HCT116 (cell line): ENCODE data around the gene SDCBP2. TPM values are rescaled to one million over a fixed set of nuclear protein-coding genes. Genes with fewer than 3 reads are reported as not detected.

Source experiments
- ATAC-seq: fragments of 200-7000 bp; cut with Tn5 transposase; 2 replicates; pipeline ENCODE4 v1.9.1; 2020; ENCODE audit warnings: mild to moderate bottlenecking, moderate library complexity
- BruUV-seq: library from RNA; stranded (reverse); fragments of 400-500 nt; replicated peaks from 2 replicates; lab custom pipeline; 2021; lab: Mats Ljungman, UMichigan
- CTCF ChIA-PET: fragments of 300-600 bp; sonication (Branson Sonifier 250); formaldehyde crosslinking; loops from one replicate; lab custom pipeline; 2021; ENCODE audit warnings: antibody characterized with exemption; lab: Charles Lee
- POLR2A ChIA-PET: fragments of 300-600, 350-600 bp; sonication (Branson Sonifier 250); formaldehyde crosslinking; loops from one replicate; lab custom pipeline; 2021; ENCODE audit warnings: antibody characterized with exemption; lab: Charles Lee
- RAD21 ChIA-PET, 2 experiments: fragments of 300-600 bp; sonication (Branson Sonifier 250); formaldehyde crosslinking; loops; one replicate each; lab custom pipeline; 2023; ENCODE audit warnings: low total read pairs in 2 of 2; ENCODE audit not compliant: uncharacterized antibody in 2 of 2, unreplicated experiment in 2 of 2, low non-redundant PET in 1 of 2; lab: Charles Lee
- DNase-seq: peaks from one replicate; pipeline ENCODE4 v3.0.0-alpha.2; 2010; ENCODE audit warnings: low read depth, low spot score
- H2AFZ ChIP-seq: fragments of 200-600 bp; shearing (Covaris generic), sonication (generic); 2 replicates; pipeline ENCODE4 v1.6.1; 2017; ENCODE audit warnings: low read depth, mixed run types, mixed read lengths, antibody characterized with exemption, low read length; ENCODE audit not compliant: poor library complexity, severe bottlenecking
- H3K27ac ChIP-seq: 2 replicates; pipeline ENCODE4 v1.5.1; 2012; ENCODE audit warnings: low read depth, low read length
- H3K27me3 ChIP-seq: fragments of 200-600 bp; sonication (generic); 2 replicates; pipeline ENCODE4 v1.6.1; 2016; ENCODE audit warnings: mixed run types, low read length, mixed read lengths; ENCODE audit not compliant: insufficient read depth
- H3K36me3 ChIP-seq, 2 experiments: fragments of 200-500 bp in 1 of 2; fragments of 200-600 bp in 1 of 2; sonication (Bioruptor generic) in 1 of 2; sonication (generic) in 1 of 2; 2 replicates each; pipeline versions ENCODE4 v1.5.1 to v1.6.1; 2014 to 2016; ENCODE audit warnings: low read length in 2 of 2, inconsistent platforms in 1 of 2, mixed read lengths in 1 of 2, mixed run types in 1 of 2; ENCODE audit not compliant: insufficient read depth in 2 of 2, control insufficient read depth in 1 of 2
- H3K4me1 ChIP-seq, 2 experiments: fragments of 200-600 bp in 1 of 2; sonication (generic) in 1 of 2; 2 replicates each; pipeline versions ENCODE4 v1.5.1 to v1.6.1; 2012 to 2017; ENCODE audit warnings: low read length in 2 of 2, inconsistent platforms in 1 of 2, mild to moderate bottlenecking in 1 of 2, mixed read lengths in 1 of 2, mixed run types in 1 of 2, moderate library complexity in 1 of 2; ENCODE audit not compliant: insufficient read depth in 2 of 2, control insufficient read depth in 1 of 2
- H3K4me2 ChIP-seq: fragments of 200-600 bp; sonication (generic); 2 replicates; pipeline ENCODE4 v1.6.1; 2017; ENCODE audit warnings: mixed run types, low read length, mixed read lengths
- H3K4me3 ChIP-seq, 2 experiments: fragments of 200-600 bp in 1 of 2; sonication (generic) in 1 of 2; replicated peaks in 1 of 2; 2 replicates each; pipeline ENCODE4 v1.5.1; 2011 to 2016; ENCODE audit warnings: low read length in 2 of 2, control low read depth in 1 of 2, low read depth in 1 of 2, mild to moderate bottlenecking in 1 of 2, mixed read lengths in 1 of 2, mixed run types in 1 of 2
- H3K79me2 ChIP-seq: fragments of 200-600 bp; sonication (generic); 2 replicates; pipeline ENCODE4 v1.6.1; 2017; ENCODE audit warnings: mild to moderate bottlenecking, mixed run types, low read length, moderate library complexity, mixed read lengths; ENCODE audit not compliant: insufficient read depth
- H3K9ac ChIP-seq: fragments of 200-600 bp; sonication (generic); 2 replicates; pipeline ENCODE4 v1.6.1; 2016; ENCODE audit warnings: low read length, mixed read lengths
- H3K9me2 ChIP-seq: fragments of 200-600 bp; sonication (generic), shearing (Covaris generic); 2 replicates; pipeline ENCODE4 v1.6.1; 2017; ENCODE audit warnings: mixed run types, mild to moderate bottlenecking, moderate library complexity; ENCODE audit not compliant: insufficient read depth
- H3K9me3 ChIP-seq, 2 experiments: fragments of 200-500 bp in 1 of 2; fragments of 200-600 bp in 1 of 2; sonication (Bioruptor generic) in 1 of 2; sonication (generic) in 1 of 2; 2 replicates each; pipeline ENCODE4 v1.6.1; 2014 to 2017; ENCODE audit warnings: low read length in 2 of 2, mixed read lengths in 2 of 2, inconsistent platforms in 1 of 2, low read depth in 1 of 2, mild to moderate bottlenecking in 1 of 2, mixed run types in 1 of 2, moderate library complexity in 1 of 2; ENCODE audit not compliant: control insufficient read depth in 1 of 2, insufficient read depth in 1 of 2
- H4K20me1 ChIP-seq: fragments of 200-600 bp; sonication (generic), shearing (Covaris generic); 2 replicates; pipeline ENCODE4 v1.6.1; 2017; ENCODE audit warnings: mixed run types, mild to moderate bottlenecking, moderate library complexity; ENCODE audit not compliant: insufficient read depth
- CEBPB ChIP-seq: IDR thresholded peaks from 2 replicates; pipeline ENCODE4 v1.6.1; 2012; ENCODE audit warnings: low read depth
- EZH2phosphoT487 ChIP-seq: fragments of 200-600 bp; IDR thresholded peaks from 2 replicates; pipeline ENCODE4 v1.6.1; 2018; ENCODE audit warnings: antibody characterized with exemption, borderline replicate concordance
- FOSL1 ChIP-seq: IDR thresholded peaks from 2 replicates; pipeline ENCODE4 v1.6.1; 2012; ENCODE audit warnings: low read depth
- JUND ChIP-seq: IDR thresholded peaks from 2 replicates; pipeline ENCODE4 v1.6.1; 2012
- POLR2AphosphoS5 ChIP-seq: IDR thresholded peaks from 2 replicates; pipeline ENCODE4 v1.6.1; 2011; ENCODE audit warnings: mild to moderate bottlenecking, low read depth, low read length, moderate library complexity
- ZFX ChIP-seq: fragments of 450-650 bp; IDR thresholded peaks from 2 replicates; pipeline ENCODE4 v1.6.1; 2017
- ZNF274 ChIP-seq: fragments of 200-500 bp; sonication (Bioruptor generic); IDR thresholded peaks from 2 replicates; pipeline ENCODE4 v1.6.1; 2014; ENCODE audit warnings: mild to moderate bottlenecking, low read depth, low read length, inconsistent platforms
- intact Hi-C: fragments of 100-400 bp; cut with micrococcal nuclease; formaldehyde crosslinking; loops from 2 replicates; pipeline ENCODE4 v1.10.0; 2022
- total RNA-seq: library from RNA; stranded (reverse); gene quantifications from one replicate; pipeline ENCODE4 v1.2.1, GENCODE V29; 2021; ENCODE audit not compliant: unreplicated experiment
- TF ChIP-seq, protein P1 (sequence below): IDR thresholded peaks from 2 replicates; pipeline ENCODE4 v1.6.1; 2012; ENCODE audit warnings: low read depth
- TF ChIP-seq, protein P2 (sequence below): IDR thresholded peaks from 2 replicates; pipeline ENCODE4 v1.6.1; 2012
- TF ChIP-seq, protein P3 (sequence below), 3 experiments: fragments of 200-600 bp in 1 of 3; sonication (generic) in 1 of 3; IDR thresholded peaks in 2 of 3; conservative IDR thresholded peaks in 1 of 3; 2 replicates each; pipeline ENCODE4 v1.5.1; 2012 to 2017; ENCODE audit warnings: low read depth in 2 of 3, low read length in 2 of 3, antibody characterized with exemption in 1 of 3, borderline replicate concordance in 1 of 3, control low read depth in 1 of 3, mild to moderate bottlenecking in 1 of 3, mixed read lengths in 1 of 3, mixed run types in 1 of 3, moderate library complexity in 1 of 3; ENCODE audit not compliant: insufficient read depth in 1 of 3
- TF ChIP-seq, protein P4 (sequence below): IDR thresholded peaks from 2 replicates; pipeline ENCODE4 v1.6.1; 2012
- TF ChIP-seq, protein P5 (sequence below): IDR thresholded peaks from 2 replicates; pipeline ENCODE4 v1.6.1; 2011; ENCODE audit warnings: mild to moderate bottlenecking, low read length, moderate library complexity; ENCODE audit not compliant: insufficient replicate concordance; ENCODE audit errors: extremely low read depth

Gene SDCBP2
- total RNA-seq, 1 experiment from 2014 or later: 3.4 TPM

DNA sequence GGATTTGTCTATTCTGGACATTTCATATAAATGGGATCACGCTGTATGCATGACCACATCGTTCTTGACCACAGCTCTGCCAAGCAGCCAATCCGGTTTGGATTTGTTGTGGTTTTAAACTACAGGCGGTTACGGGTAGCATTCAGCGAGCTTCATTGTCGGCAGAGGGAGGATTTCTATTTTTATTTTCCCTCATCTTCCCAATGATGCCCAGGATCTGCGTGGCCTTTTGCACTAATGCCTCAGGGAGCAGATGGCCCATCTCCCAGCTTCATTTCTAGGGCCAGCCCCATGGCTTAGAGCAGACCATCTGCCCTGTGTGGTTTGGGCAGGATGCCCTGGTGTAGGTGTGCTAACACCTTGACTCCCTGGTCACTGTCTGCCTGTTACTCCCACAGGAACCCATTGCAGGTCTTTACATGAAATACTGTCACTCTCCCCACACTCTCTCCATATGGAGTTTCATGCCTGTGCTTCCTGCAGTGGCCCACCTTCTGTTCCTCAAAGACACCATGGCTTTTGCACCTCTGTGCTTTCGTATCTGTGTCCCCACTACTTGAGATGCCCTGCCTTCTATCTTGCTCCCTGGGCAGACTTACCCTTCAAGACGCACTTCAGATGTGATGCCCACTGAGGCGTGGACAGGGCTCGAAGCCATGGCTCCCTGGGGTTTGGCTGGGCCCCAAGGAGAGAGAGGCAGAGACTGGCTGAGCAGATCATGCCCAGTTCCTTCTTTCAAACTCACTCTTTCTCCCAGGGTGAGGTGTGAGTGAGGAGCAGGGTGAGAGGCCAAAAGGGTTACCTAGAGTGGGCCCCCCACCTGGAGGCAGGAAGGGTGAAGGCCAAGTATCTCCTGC is 26.0 kb downstream of the SDCBP2 start:
- DNase-seq: no peak

More for the DNA sequence above, 26.0 kb downstream of the SDCBP2 start:
- BruUV-seq: no TSS peak
- ChIA-PET RAD21 (no interaction called here), CTCF (interaction anchor here (1.0 kb wide), 1 partner anchor 10 kb away, joined by 3 read pairs; no protein-coding TSS in a partner anchor), POLR2A (no interaction called here)
- no peaks in the 10 kb centered on the region for H3K9me3 ChIP-seq
- no peak overlapping the region for H3K27ac ChIP-seq
- no peaks in the 10 kb centered on the region; the same call in 1 of the 2 replicates for H4K20me1 ChIP-seq
- ATAC-seq: no peak
- no peak overlapping the region for H2AFZ ChIP-seq
- H3K79me2 ChIP-seq: no peaks in the 10 kb centered on the region
- no peaks in the 10 kb centered on the region for H3K36me3 ChIP-seq
- peaks cover 8 to 11% of the 10 kb centered on the region in 2 experiments for H3K4me1 ChIP-seq
- no peak overlapping the region for H3K4me2 ChIP-seq
- no peak overlapping the region for H3K4me3 ChIP-seq
- no peaks in the 10 kb centered on the region for H3K9me2 ChIP-seq
- H3K9ac ChIP-seq: no peak overlapping the region
- TF ChIP-seq JUND (no peak), ZNF274 (no peak), ZFX (no peak), CEBPB (no peak), FOSL1 (no peak), POLR2AphosphoS5 (no peak), EZH2phosphoT487 (no peak)
- TF ChIP-seq, protein P1, sequence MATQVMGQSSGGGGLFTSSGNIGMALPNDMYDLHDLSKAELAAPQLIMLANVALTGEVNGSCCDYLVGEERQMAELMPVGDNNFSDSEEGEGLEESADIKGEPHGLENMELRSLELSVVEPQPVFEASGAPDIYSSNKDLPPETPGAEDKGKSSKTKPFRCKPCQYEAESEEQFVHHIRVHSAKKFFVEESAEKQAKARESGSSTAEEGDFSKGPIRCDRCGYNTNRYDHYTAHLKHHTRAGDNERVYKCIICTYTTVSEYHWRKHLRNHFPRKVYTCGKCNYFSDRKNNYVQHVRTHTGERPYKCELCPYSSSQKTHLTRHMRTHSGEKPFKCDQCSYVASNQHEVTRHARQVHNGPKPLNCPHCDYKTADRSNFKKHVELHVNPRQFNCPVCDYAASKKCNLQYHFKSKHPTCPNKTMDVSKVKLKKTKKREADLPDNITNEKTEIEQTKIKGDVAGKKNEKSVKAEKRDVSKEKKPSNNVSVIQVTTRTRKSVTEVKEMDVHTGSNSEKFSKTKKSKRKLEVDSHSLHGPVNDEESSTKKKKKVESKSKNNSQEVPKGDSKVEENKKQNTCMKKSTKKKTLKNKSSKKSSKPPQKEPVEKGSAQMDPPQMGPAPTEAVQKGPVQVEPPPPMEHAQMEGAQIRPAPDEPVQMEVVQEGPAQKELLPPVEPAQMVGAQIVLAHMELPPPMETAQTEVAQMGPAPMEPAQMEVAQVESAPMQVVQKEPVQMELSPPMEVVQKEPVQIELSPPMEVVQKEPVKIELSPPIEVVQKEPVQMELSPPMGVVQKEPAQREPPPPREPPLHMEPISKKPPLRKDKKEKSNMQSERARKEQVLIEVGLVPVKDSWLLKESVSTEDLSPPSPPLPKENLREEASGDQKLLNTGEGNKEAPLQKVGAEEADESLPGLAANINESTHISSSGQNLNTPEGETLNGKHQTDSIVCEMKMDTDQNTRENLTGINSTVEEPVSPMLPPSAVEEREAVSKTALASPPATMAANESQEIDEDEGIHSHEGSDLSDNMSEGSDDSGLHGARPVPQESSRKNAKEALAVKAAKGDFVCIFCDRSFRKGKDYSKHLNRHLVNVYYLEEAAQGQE: no peak
- TF ChIP-seq, protein P2, sequence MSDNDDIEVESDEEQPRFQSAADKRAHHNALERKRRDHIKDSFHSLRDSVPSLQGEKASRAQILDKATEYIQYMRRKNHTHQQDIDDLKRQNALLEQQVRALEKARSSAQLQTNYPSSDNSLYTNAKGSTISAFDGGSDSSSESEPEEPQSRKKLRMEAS: no peak
- TF ChIP-seq, protein P3, sequence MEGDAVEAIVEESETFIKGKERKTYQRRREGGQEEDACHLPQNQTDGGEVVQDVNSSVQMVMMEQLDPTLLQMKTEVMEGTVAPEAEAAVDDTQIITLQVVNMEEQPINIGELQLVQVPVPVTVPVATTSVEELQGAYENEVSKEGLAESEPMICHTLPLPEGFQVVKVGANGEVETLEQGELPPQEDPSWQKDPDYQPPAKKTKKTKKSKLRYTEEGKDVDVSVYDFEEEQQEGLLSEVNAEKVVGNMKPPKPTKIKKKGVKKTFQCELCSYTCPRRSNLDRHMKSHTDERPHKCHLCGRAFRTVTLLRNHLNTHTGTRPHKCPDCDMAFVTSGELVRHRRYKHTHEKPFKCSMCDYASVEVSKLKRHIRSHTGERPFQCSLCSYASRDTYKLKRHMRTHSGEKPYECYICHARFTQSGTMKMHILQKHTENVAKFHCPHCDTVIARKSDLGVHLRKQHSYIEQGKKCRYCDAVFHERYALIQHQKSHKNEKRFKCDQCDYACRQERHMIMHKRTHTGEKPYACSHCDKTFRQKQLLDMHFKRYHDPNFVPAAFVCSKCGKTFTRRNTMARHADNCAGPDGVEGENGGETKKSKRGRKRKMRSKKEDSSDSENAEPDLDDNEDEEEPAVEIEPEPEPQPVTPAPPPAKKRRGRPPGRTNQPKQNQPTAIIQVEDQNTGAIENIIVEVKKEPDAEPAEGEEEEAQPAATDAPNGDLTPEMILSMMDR (IDR thresholded peaks at IDR 0.05 in 2 of 3, conservative IDR thresholded peaks at IDR 0.05 in 1 of 3; ENCODE audit: borderline replicate concordance in 1 of 3, insufficient read depth in 1 of 3, low read depth in 2 of 3, low read length in 2 of 3): no peak
- TF ChIP-seq, protein P4, sequence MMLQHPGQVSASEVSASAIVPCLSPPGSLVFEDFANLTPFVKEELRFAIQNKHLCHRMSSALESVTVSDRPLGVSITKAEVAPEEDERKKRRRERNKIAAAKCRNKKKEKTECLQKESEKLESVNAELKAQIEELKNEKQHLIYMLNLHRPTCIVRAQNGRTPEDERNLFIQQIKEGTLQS: no peak
- TF ChIP-seq, protein P5, sequence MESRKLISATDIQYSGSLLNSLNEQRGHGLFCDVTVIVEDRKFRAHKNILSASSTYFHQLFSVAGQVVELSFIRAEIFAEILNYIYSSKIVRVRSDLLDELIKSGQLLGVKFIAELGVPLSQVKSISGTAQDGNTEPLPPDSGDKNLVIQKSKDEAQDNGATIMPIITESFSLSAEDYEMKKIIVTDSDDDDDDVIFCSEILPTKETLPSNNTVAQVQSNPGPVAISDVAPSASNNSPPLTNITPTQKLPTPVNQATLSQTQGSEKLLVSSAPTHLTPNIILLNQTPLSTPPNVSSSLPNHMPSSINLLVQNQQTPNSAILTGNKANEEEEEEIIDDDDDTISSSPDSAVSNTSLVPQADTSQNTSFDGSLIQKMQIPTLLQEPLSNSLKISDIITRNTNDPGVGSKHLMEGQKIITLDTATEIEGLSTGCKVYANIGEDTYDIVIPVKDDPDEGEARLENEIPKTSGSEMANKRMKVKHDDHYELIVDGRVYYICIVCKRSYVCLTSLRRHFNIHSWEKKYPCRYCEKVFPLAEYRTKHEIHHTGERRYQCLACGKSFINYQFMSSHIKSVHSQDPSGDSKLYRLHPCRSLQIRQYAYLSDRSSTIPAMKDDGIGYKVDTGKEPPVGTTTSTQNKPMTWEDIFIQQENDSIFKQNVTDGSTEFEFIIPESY: no peak
- intact Hi-C loops: no loop called here
- H3K27me3 ChIP-seq: no peaks in the 10 kb centered on the region
